Subcutaneous abdominal adipose tissue (tissue), 5 donors: ENCODE data around the gene STXBP1.

Experiments used
- H3K27ac ChIP-seq: one replicate; pipeline ENCODE4 v1.7.0; 2013; ENCODE audit warnings: low read depth, mild to moderate bottlenecking, inconsistent platforms, low read length, moderate library complexity
- H3K27me3 ChIP-seq, 5 donors: one replicate each; pipeline ENCODE4 v1.7.0; 2013; ENCODE audit warnings: low read length in 5 of 5, inconsistent platforms in 1 of 5; ENCODE audit not compliant: control insufficient read depth in 5 of 5, insufficient read depth in 4 of 5
- H3K36me3 ChIP-seq, 5 donors: one replicate each; pipeline ENCODE4 v1.7.0; 2013; ENCODE audit warnings: low read length in 5 of 5; ENCODE audit not compliant: control insufficient read depth in 5 of 5, insufficient read depth in 5 of 5
- H3K4me1 ChIP-seq, 5 donors: one replicate each; pipeline ENCODE4 v1.7.0; 2013; ENCODE audit warnings: low read length in 5 of 5, mild to moderate bottlenecking in 3 of 5, moderate library complexity in 1 of 5; ENCODE audit not compliant: control insufficient read depth in 5 of 5, insufficient read depth in 5 of 5
- H3K4me3 ChIP-seq, 5 donors: one replicate each; pipeline ENCODE4 v1.7.0; 2013; ENCODE audit warnings: low read length in 5 of 5, low read depth in 1 of 5
- H3K9ac ChIP-seq, 5 donors: one replicate each; pipeline ENCODE4 v1.7.0; 2013; ENCODE audit warnings: low read length in 5 of 5, mild to moderate bottlenecking in 4 of 5, moderate library complexity in 3 of 5
- H3K9me3 ChIP-seq, 5 donors: one replicate each; pipeline ENCODE4 v1.7.0; 2013; ENCODE audit warnings: low read length in 5 of 5; ENCODE audit not compliant: control insufficient read depth in 5 of 5
- donor health status: healthy.
- donor health status: healthy.
- donor health status: healthy.
- donor health status: healthy.
- donor health status: healthy.

The STXBP1 gene

GRCh38 chr9:127720031-127720864 is 108.2 kb downstream of the STXBP1 start:
- H3K9ac ChIP-seq = no peak overlapping the region

GRCh38 chr9:127720865-127721227 is 108.8 kb downstream of the STXBP1 start:
- no peaks in the 10 kb centered on the region for H3K36me3 ChIP-seq
- H3K9me3 ChIP-seq = no peaks in the 10 kb centered on the region
- no peak overlapping the region for H3K27ac ChIP-seq
- peaks cover 0 to 27% (median 21%) of the 10 kb centered on the region in 5 donors for H3K4me1 ChIP-seq
- no peak overlapping the region for H3K9ac ChIP-seq
- H3K4me3 ChIP-seq = no peak overlapping the region
- no peaks in the 10 kb centered on the region for H3K27me3 ChIP-seq

More at GRCh38 chr9:127720031-127720864, 108.2 kb downstream of the STXBP1 start:
- Histone ChIP-seq H3K4me3 (no peak overlapping the region), H3K9me3 (no peaks in the 10 kb centered on the region), H3K4me1 (peaks cover 0 to 29% (median 22%) of the 10 kb centered on the region in 5 donors), H3K27ac (no peak overlapping the region), H3K36me3 (no peaks in the 10 kb centered on the region), H3K27me3 (no peaks in the 10 kb centered on the region)

- peaks cover 0 to 22% (median 15%) of the 10 kb centered on the region in 5 donors for H3K4me1 ChIP-seq
- no peak overlapping the region for H3K9ac ChIP-seq
- H3K4me3 ChIP-seq = no peak overlapping the region
- H3K27ac ChIP-seq = no peak overlapping the region
- H3K36me3 ChIP-seq = no peaks in the 10 kb centered on the region
- no peaks in the 10 kb centered on the region for H3K27me3 ChIP-seq
- no peaks in the 10 kb centered on the region for H3K9me3 ChIP-seq
Measured at GRCh38 chr9:127721391-127721821, 109.3 kb downstream of the STXBP1 start.

GRCh38 chr9:127722055-127722745 is 110.1 kb downstream of the STXBP1 start:
- H3K4me3 ChIP-seq = no peak overlapping the region
- H3K9me3 ChIP-seq = no peaks in the 10 kb centered on the region
- H3K36me3 ChIP-seq = no peaks in the 10 kb centered on the region
- no peak overlapping the region for H3K9ac ChIP-seq
- H3K27me3 ChIP-seq = no peaks in the 10 kb centered on the region
- peaks cover 0 to 22% (median 15%) of the 10 kb centered on the region in 5 donors for H3K4me1 ChIP-seq
- no peak overlapping the region for H3K27ac ChIP-seq

GRCh38 chr9:127723013-127723412 is 110.9 kb downstream of the STXBP1 start:
- H3K9me3 ChIP-seq = no peaks in the 10 kb centered on the region
- peaks cover 0 to 19% (median 15%) of the 10 kb centered on the region in 5 donors for H3K4me1 ChIP-seq
- H3K27ac ChIP-seq = no peak overlapping the region
- no peak overlapping the region for H3K9ac ChIP-seq
- no peak overlapping the region for H3K4me3 ChIP-seq
- no peaks in the 10 kb centered on the region for H3K36me3 ChIP-seq
- no peaks in the 10 kb centered on the region for H3K27me3 ChIP-seq

- no peak overlapping the region for H3K4me3 ChIP-seq
- H3K27ac ChIP-seq = no peak overlapping the region
- no peaks in the 10 kb centered on the region for H3K36me3 ChIP-seq
- H3K9me3 ChIP-seq = no peaks in the 10 kb centered on the region
- no peak overlapping the region for H3K9ac ChIP-seq
- H3K27me3 ChIP-seq = no peaks in the 10 kb centered on the region
- H3K4me1 ChIP-seq = peaks cover 0 to 19% (median 15%) of the 10 kb centered on the region in 5 donors
Measured at GRCh38 chr9:127723444-127723843, 111.4 kb downstream of the STXBP1 start.

- H3K9me3 ChIP-seq = no peaks in the 10 kb centered on the region
- no peak overlapping the region for H3K4me3 ChIP-seq
- H3K4me1 ChIP-seq = peaks cover 0 to 19% (median 15%) of the 10 kb centered on the region in 5 donors
- H3K9ac ChIP-seq = no peak overlapping the region
- H3K27ac ChIP-seq = no peak overlapping the region
- H3K27me3 ChIP-seq = no peaks in the 10 kb centered on the region
- H3K36me3 ChIP-seq = no peaks in the 10 kb centered on the region
Measured at GRCh38 chr9:127724012-127724411, 111.9 kb downstream of the STXBP1 start.

GRCh38 chr9:127726871-127727270 is 114.8 kb downstream of the STXBP1 start:
- Histone ChIP-seq H3K4me1 (peaks cover 0 to 19% (median 15%) of the 10 kb centered on the region in 5 donors), H3K36me3 (peaks cover 0 to 21% (median 8%) of the 10 kb centered on the region in 5 donors), H3K4me3 (no peak overlapping the region), H3K27ac (no peak overlapping the region), H3K27me3 (no peaks in the 10 kb centered on the region), H3K9ac (no peak overlapping the region), H3K9me3 (no peaks in the 10 kb centered on the region)

GRCh38 chr9:127728808-127729207 is 116.7 kb downstream of the STXBP1 start:
- Histone ChIP-seq H3K9ac (no peak overlapping the region), H3K4me3 (no peak overlapping the region), H3K36me3 (peaks cover 0 to 37% (median 21%) of the 10 kb centered on the region in 5 donors), H3K9me3 (no peaks in the 10 kb centered on the region), H3K27ac (no peak overlapping the region), H3K27me3 (no peaks in the 10 kb centered on the region), H3K4me1 (peaks cover 0 to 12% (median 11%) of the 10 kb centered on the region in 5 donors)
